Measurements from ENCODE around the gene ACBD5.

GRCh38 chr10:27247006-27247405 lies 6.4 kb upstream of the ACBD5 start:
- TF ChIP-seq, protein P1, sequence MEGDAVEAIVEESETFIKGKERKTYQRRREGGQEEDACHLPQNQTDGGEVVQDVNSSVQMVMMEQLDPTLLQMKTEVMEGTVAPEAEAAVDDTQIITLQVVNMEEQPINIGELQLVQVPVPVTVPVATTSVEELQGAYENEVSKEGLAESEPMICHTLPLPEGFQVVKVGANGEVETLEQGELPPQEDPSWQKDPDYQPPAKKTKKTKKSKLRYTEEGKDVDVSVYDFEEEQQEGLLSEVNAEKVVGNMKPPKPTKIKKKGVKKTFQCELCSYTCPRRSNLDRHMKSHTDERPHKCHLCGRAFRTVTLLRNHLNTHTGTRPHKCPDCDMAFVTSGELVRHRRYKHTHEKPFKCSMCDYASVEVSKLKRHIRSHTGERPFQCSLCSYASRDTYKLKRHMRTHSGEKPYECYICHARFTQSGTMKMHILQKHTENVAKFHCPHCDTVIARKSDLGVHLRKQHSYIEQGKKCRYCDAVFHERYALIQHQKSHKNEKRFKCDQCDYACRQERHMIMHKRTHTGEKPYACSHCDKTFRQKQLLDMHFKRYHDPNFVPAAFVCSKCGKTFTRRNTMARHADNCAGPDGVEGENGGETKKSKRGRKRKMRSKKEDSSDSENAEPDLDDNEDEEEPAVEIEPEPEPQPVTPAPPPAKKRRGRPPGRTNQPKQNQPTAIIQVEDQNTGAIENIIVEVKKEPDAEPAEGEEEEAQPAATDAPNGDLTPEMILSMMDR (IDR thresholded peaks at IDR 0.05): no peak
- TF ChIP-seq POLR2A (IDR thresholded peaks at IDR 0.05): no peak
- TF ChIP-seq POLR2AphosphoS5 (IDR thresholded peaks at IDR 0.05): no peak

All from breast epithelium (tissue), 3 donors.